CD4-positive, alpha-beta T cell treated with Interleukin-4 for 1 hour (primary cell): ENCODE results near the gene TUBG1.
"Not testable (repeated sequence)": the region's sequence is repeated elsewhere in the genome, so short reads cannot be mapped to it uniquely, and the experiment has no call there.

Experiments
- DNase-seq, 2 donors: peaks; one replicate each; pipeline ENCODE4 v3.0.0-alpha.2; 2020 to 2022

Gene TUBG1

DNA sequence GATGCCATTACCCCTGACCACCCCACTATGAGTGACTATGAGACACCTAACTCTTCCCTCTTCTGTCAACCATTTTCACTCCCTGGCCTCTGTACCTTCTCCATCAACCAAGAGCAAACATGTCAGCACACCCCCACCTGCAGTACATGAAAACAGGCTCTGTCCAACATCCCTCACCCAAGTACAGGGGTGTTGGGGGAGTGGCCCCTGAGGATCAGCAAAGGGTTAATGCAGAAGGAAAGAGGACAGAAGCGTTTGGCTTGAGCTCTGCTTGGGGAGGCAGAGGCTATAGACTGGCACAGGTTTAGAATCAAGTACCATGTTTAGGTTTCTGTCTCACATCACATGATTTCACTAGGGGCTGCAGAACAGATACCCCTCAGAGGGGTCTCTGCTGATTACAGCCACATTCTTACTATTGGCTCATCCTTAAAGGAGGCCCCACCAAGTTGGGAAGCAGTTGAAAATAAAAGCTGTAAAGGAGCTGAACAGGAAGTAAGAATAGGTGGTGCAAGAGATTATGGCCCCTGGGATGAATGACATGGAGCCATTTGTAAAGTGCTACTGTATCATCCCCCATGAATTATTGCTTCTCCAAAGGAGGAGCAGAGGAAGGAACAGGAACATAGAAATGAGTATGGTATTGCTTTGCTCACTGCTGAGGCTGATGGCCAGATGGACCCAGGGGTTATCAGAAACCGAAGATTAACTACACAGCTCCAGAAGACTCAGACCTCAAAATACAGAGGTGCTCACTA lies 29.5 kb upstream of the TUBG1 start:
- DNase-seq: no peak

DNA sequence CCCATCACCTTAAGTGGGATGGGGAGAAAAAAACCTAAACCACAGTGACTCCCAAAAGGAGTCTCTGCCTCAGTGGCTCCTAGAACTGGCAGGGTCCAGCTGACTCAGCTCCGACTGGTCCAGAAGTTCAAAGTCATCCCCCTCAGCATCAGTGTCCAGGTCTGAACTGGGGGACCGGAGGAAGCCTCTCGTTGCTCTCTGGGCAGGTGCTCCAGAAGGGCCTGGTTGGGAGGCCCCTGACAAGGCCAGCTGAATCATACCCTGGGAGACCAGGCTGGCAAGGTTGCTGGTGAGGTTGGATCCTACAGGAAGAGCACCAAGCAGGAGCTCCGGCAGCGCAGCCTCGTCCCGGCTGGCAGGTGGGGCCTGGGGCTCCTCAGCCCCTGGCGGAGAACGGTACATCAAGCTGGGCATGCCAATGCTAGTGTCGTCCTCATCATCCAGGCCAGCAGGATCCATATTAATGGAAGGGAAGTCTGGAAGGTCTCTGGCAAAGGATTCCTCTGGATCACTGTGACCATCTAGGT lies 27.7 kb upstream of the TUBG1 start:
- DNase-seq: no peak

DNA sequence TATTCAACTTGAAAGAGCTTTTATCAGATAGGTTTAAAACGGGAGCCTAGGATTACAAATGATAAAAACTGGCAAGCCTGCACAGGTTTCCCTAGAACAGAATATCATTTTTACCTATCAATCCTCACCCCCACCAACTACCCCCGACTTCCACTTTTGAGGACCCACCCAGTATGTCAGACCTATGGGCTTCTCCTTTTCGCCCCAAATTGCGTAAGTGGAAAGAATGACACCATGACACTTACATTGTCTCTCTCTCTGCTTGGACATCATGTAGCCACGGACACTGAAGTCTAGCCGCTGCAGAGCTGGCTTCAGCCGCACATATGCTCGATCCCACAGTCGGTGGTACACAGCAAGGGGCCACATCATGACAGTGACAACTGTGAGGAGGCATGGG lies 24.6 kb upstream of the TUBG1 start:
- DNase-seq: no peak

DNA sequence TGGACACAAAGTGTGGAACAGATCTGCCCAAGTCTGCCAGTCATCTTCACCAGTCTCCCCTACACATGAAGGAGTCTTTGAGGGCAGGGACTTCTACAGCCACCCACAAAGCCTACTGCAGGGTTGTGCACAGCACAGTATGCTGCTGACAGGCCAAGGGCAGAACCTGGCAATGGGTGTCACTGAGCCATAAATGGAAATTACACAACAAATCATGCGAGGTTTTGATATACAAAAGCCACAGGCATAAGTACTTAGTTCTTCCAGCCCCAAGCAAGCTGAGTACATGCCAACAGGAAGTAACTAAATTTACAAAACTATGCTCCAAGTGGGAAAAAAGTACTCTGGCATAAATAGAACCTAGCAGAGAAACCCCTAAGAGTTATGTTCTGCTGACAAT lies 24.1 kb upstream of the TUBG1 start:
- DNase-seq: no peak

DNA sequence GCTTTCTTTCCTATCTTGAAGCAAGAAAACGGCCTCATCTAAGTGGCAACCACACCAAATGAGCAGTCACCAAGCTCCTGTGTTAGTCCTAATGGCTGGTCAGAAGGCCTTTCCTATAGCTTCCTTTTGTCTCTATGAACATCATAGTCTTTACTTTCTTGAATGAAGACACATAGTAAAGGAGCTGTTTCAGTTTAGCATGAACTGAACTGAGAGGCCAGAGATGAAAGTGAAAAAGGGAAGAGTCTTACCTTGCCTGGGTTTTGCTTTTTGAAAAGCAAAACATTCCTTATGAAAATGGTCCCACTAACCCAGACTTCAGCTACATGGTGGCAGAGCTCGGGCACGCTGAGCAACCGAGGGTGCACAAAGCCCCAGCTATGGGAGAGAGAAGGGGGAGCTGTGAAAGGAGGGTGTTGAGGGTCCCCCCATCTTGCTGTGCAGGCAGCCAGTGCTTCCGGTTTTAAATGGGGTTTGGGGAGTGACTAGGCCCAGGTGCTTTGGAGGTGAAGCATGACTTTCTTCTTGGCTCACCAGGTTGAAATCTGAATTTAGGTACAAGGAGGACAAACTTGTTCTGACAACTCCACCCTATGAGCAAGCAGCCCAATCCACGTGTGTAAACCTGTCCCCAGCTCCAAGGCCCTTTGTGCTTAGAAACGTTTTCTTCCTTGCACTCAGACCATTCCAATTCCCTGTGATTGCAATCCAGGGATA lies 22.8 kb upstream of the TUBG1 start:
- no peak for DNase-seq

DNA sequence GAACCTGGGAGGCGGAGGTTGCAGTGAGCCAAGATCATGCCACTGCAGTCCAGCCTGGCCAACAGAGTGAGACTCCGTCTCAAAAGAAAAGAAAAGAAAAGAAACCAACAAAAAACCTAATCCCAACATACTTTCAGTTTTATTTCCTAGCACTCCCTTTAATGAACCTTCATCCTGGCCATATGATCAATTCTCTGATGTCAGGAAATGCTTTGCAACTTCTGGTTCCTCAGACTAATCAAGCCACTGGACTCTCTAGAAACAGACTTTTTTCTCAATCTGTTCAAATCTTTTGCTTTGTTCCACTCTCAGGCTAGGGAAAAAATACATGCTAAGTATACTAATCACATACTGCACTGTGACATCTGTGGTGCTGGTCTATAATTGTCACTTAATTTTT lies 18.6 kb upstream of the TUBG1 start:
- no peak for DNase-seq

DNA sequence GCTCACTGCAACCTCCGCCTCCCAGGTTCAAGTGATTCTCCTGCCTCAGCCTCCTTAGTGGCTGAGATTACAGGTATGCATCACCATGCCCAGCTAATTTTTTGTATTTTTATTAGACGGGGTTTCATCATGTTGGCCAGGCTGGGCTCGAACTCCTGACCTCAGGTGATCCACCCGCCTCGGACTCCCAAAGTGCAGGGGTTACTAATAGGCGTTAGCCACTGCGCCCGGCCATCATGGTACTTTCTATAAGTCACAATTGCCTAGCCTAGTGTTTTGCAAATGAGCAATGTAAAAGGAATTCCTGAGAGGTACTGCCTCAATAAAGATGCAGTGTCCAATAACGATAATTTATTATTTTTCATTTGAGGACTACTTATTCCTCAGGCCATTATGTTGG lies 18.1 kb upstream of the TUBG1 start:
- no peak for DNase-seq

DNA sequence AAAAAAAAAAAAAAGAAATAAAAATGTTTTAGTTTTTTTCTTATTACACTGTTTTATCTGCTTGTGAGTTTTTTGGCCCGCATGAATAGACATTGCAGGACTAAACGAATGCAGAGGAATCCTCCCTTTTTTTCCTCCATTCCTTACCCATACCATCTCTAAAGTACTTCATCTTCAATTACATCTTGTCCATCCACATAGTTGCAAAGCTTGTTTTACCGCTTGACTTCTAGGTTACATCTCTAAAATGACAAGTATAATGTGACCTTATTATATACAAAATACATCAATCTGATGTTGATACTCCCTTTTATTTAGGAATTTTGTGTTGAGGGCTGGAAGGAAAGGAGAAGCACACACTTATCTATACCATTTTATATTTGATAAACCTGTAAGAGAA lies 13.1 kb upstream of the TUBG1 start:
- no peak for DNase-seq

DNA sequence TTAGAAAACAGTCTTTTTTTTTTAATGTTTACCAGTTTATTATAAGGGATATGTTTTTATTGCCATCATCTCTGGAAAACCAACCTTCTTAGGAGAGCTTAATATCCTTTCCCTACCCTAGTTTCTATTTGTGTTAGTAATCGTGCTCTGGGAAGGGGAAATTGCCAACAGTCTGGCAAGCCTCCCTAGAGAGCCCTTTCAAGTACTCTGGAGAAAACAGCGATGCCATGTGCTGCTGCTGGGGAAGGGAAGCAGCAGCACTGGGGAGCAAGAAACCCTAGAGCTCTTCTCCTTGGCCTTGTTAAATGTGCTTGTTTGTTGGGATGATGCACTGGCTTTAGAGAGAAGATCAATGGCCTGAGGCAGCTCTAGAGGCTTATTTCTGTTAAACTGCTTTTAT lies 10.6 kb upstream of the TUBG1 start:
- DNase-seq: no peak

DNA sequence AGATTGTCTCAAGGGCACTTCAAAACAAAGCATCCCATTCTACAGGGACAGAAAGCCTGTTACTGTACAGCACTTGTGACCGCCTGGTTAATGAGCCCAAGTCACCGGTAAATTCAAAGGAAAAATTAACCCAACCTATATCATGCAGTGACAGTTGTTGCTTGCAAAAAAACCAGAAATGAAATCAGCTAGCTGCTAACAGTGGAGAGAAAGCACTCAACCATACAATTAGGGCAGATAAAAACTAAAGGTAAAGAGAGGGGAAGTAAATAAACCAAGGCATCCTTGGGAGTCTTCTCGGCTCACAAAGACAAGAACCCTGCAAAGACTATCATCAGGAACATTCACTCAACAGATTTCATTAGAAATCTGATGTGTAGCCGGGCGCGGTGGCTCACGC lies 6.2 kb upstream of the TUBG1 start:
- no peak for DNase-seq

DNA sequence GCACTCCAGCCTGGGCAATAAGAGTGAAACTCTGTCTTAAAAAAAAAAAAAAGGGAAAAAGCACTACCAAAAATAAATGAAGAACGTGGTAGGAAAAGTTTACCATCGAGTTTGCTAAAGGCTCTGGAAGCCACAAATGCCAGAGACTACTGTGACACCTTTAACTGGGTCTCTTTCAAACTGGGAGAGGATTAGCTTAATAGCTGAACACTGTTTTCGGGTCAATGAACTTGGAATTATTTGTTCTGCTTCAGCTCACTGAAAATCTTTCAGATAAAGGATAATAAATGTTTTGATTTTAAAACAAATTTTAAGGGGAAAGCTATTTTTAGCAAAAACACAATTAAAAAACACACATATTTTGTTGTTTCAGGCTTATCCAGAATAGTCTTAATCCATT lies 1.7 kb upstream of the TUBG1 start:
- no peak for DNase-seq

DNA sequence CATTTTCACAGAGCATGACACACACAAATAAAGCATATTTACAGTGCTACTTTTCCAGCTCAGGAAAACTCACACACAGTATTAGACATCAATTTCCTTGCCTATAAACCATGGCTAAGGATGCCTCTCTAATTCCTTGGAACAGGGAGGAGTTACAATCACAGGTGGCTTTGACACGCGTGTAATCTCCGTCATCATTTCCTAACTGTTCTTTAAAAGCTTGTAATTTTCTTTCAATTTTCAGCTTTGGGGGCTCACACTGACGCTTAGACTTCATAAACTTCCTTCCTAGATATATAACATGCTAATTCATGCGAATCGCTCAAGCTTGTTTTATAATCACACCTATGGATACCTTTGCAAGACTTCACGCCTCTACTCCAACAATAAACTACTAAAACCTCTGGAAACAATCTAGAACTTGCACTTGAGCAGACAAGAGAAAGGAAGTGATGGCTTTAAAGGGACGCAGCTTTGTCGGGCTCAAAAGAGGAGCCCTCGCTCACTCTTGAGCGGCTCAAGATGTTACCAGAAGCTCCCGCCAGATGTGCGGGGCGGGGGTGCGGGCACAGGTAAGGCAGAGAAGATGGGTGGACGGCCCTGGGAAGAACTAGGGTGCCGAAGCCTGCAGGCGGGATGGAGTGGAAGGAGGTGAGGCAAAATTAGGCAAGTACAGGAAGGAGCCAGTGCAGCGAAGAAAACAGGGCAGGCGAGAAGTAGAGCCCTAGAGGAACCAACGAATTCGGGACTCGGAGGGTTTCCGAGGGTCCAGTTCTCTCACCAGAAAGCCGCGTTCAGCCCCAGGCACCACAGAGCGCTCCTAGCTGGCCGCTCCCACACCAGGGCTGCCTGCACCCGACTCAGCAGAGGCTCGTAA lies 940 bp upstream of the TUBG1 start:
- peak in 1 of 2 donors; percentile 43 for DNase-seq

DNA sequence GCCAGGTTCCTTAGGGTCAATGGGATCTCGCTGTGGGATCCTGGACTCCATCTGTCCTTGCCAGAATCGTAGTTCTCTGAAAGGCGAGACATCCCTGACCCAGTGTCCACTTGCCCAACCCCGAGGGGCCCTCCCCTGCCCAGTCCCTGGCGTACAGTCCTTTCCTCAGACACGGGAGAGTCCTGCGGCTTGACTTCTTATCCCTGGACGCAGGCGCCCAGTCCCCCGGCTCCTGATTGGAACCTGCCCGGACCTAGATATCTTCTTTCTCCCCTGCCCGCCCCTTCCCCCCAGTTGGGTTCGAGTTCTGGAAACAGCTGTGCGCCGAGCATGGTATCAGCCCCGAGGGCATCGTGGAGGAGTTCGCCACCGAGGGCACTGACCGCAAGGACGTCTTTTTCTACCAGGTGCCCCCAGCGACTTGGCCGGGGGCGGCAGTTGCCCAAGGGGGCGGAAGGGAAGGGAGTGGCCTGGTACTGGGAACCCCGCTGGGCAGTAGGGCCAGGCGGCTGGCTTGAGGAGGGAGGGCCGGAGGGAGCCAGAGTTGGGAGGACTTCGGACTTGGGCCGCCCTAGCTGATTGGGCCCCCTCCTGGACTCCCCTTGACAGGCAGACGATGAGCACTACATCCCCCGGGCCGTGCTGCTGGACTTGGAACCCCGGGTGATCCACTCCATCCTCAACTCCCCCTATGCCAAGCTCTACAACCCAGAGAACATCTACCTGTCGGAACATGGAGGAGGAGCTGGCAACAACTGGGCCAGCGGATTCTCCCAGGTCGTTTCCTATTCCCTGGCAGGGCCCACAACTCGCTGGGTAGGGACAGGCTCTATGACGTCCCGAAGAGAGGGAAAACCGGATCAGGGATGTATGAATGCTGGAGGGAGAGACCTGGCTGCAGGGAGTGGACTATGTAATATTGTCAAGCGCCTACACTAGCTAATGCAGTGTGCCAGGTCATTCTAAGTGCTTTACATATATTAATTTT lies 625 bp downstream of the TUBG1 start:
- not testable (repeated sequence) for DNase-seq

DNA sequence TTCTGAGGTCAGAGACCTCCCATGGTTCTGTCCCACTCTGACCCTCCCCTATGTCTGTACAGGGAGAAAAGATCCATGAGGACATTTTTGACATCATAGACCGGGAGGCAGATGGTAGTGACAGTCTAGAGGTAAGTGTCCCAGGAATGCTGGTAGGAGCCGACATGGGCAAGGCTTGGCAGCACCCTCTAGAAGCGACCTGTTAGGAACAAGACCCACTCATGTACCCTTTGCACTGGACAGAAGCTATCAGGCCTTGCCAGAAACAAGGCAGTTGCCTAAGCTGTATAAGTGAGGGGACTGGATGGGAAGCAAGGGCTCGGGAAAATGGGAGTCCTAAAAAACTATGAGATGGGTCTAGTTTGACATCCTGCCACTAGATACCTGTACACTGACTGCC lies 2.5 kb downstream of the TUBG1 start:
- no peak for DNase-seq

DNA sequence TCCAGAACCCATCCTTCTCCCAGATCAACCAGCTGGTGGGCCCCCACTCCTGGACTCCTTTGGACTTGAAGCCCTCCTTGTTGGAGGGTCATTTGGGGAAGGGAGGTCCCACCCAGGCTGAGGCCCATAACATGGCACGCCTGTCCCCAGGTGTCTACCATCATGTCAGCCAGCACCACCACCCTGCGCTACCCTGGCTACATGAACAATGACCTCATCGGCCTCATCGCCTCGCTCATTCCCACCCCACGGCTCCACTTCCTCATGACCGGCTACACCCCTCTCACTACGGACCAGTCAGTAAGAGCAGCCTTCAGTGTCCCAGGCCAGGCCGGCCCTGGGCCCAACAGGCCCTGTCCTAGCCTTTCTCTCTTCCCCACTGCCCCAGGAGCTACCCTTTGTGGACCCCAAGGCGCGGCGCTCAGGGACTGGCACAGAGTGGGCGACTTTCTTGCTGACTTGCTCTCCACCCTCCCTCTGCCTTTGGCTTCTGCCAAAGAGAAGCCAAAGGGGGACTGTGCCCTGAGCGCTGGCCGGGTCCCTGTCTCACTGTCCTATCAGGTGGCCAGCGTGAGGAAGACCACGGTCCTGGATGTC lies 4.3 kb downstream of the TUBG1 start:
- no peak for DNase-seq

DNA sequence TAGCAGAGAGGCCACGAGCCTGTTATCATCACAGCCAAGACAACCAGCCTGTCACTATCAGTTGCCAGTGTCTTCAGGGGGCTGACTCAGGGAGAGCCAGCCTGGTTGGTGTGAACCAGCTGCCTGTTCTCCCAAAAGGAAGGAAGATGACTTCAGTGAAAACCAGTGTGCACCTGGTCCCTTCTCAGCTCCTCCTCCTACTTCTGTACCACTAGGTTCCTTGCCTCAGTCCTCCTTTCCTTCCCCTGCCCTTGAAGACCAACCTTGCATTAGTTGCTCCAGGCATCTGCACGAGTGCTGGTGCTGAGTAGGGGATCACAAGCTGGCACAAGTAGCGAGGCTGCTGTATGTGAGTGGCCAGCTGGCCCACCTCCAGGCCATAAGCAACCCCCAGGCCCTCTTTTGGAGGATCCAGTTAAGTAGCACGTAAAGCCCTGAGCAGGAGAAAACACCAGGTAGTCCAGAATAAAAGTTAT lies 8.5 kb downstream of the TUBG1 start:
- no peak for DNase-seq

DNA sequence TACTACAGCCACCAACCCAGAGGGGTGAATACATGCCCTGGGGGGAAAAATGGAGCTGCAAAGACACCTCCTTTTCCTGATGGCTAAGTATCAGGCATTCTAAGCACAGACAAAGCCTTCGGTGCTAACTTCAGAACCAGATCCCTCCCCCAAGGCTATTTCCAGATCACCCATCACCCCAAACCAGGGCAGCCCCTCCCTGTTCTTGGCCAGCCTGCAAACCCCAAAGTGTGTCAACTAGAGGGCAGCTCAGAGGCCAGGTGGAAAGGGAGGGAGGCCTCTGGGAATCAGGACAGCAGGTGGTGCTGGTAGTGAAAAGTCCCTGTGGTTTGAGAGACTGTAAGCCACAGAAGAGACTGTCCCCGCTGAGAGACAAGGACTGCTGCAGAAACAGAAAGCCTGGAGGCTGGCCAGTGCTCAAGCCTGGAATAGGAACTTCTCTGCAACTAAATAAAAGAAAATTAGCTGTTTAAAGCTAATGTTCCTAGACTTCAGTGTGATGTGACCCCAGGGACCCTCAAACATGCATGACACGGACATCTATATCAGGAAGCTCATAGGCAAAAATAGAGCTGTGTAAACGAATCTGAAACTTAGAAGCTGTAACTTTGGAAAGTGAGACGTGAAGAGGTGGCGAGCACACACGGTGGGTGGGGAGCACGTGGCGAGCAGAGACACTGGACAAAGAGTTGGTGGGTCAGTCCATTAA lies 9.1 kb downstream of the TUBG1 start:
- no peak for DNase-seq

DNA sequence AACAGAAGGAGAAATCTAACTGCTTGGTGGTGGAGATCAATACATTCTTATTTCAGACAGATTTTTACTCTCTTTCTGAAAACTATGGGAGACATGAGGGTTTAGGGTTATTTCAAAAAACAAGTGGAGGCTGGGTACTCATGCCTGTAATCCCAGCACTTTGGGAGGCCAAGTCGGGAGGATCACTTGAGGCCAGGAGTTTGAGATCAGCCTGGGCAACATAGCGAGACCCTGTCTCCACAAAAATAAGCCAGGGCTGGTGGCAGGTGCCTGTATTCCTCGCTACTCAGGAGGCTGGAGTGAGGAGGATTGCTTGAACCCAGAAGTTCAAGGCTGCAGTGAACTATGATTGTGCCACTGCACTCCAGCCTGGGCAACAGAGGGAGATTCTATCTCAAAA lies 12.5 kb downstream of the TUBG1 start:
- not testable (repeated sequence) for DNase-seq

DNA sequence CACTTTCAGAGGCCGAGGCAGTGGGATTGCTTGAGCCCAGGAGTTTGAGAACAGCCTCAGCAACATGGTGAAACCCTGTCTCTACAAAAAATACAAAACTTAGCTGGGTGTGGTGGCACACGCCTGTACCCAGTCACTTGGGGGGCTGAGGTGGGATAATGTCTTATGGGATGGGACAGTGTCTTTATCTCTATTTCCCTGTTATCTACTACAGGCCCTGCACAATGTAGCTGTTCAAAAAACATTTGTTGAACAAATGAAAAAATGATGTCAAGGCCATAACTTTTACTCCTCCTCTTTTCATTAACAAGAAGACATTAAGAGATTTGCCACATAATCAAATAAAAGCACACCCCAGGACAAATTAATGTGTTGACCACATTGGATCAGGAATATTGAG lies 13.8 kb downstream of the TUBG1 start:
- no peak for DNase-seq

DNA sequence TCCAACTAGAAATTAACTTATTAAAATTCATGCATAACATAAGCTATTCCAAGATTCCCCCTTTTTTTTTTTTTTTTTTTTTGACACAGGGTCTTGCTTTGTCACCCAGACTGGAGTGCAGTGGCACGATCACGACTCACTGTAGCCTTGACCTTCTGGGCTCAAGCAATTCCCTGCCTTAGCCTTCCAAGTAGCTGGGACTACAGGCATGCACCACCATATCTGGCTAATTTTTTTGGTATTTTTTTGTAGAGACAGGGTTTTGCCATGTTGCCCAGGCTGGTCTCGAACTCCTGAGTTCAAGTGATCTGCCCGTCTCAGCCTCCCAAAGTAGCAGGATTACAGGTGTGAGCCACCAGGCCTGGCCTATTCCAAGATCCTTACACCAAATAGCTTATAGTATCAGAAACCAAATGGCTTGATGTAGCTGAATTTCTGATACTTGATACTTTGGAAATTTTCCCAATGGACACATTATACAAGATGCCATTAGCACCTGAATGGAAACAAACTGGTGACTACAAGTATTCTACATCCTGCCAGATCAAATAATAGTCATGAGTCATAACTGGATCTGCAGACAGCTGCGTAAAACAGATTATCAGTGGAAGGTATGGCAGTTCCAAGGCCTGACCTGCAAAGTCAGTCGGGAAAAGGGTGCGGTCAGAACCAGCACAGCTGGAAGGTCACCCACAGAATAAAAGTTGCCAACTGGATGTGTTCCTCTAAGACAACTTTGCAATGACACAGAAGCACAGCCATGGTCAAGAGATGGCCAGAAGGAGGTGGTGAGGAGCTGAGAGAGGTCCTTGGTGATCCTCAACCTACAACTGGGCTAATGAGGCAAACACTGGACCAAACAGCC lies 14.5 kb downstream of the TUBG1 start:
- no peak for DNase-seq
